HG03571 (cell line): ENCODE measurements around the gene CPNE9.
A peak's percentile ranks its signal among the peaks of the same experiment; 100 is the strongest.

Source experiments
- ATAC-seq: cut with Tn5 transposase; IDR thresholded peaks from one replicate; pipeline ENCODE4 v1.9.1; 2021; ENCODE audit not compliant: unreplicated experiment

The CPNE9 gene

GRCh38 chr3:9713142-9713541 is 9.5 kb downstream of the CPNE9 start:
- no peak for ATAC-seq

DNA sequence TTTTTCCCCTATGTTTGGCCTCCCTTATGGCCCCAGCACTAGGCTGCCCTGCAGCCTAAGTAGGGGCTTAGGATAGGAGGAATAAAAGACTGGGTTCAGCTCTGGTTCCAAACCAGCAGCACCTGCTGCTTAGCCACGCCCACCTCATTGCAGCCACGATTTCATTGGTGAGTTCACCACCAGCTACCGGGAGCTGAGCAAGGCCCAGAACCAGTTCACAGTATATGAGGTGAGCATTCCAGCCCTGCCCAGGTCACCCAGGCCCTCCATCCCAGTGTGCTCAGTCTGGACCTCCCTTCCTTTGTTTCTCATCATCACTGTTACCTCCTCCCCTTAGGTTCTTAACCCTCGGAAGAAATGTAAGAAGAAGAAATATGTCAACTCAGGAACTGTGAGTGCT is 11.5 kb downstream of the CPNE9 start:
- ATAC-seq, result no peak

- no peak for ATAC-seq
These were observed 12.3 kb downstream of the CPNE9 start for GRCh38 chr3:9715764-9716437.

GRCh38 chr3:9716801-9717555 is 13.3 kb downstream of the CPNE9 start:
- no peak for ATAC-seq

GRCh38 chr3:9717563-9717962 is 13.9 kb downstream of the CPNE9 start:
- ATAC-seq, result no peak

DNA sequence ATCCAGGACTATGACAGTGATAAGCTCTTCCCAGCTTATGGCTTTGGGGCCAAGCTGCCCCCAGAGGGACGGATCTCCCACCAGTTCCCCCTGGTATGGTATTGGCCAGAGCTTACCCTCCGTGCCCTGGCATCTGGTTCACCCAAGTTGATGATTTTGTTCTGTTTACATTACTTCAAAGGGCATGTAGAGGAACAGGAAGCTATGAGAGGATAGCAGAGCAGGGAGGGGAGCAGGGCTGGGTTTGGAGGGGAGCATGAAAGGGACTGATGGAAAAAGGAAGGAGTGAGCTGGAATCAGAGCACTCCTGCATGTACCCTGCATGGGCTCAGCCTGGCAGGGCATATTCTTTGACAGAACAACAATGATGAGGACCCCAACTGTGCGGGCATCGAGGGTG is 14.5 kb downstream of the CPNE9 start:
- ATAC-seq, result no peak

DNA sequence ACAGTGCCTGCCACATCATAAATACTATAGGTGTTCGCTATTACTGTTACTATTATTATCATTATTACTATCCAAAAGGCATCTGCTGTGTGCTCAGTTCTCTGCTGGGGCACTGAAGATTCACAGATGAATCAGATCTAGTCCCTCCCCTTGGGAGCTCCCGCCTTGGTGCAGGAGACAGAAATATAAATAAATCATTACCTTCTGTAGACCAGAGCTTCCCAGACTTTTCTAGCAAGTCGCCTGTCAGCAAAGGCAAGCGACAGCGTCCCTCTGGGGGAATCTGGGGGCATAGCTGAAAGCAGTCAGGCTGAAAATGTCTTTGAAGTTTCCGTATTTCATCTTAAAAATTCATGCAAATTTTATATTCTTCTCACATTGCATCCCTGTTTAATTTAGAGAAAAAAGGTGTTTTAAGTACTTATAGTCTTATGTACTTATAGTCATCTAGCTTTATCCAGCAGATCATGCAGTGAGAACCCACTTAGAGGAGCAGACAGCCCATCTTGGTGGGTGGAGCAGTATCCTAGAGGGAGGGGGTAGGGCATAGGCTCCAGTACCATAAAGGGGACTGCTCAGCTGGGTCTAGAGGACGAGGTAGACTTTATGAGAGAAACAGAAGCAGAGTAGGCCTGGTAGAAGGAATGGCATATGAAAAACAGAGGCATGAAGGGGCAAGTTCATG is 17.5 kb downstream of the CPNE9 start:
- no peak for ATAC-seq

DNA sequence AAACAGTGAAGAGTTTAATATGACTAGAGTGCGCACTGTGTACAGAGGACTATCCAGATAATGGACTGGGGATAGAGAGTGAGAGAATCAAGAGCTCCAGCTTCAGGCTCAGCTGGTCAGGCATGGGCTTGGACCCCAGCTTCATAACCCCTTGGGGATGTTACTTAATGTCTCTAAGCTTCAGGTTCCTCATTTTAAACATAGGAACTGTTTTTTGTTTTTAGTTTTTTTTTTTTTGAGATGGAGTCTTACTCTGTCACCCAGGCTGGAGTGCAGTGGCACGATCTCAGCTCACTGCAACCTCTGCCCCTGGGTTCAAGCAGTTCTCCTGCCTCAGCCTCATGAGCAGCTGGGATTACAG is 18.0 kb downstream of the CPNE9 start:
- ATAC-seq, result no peak

DNA sequence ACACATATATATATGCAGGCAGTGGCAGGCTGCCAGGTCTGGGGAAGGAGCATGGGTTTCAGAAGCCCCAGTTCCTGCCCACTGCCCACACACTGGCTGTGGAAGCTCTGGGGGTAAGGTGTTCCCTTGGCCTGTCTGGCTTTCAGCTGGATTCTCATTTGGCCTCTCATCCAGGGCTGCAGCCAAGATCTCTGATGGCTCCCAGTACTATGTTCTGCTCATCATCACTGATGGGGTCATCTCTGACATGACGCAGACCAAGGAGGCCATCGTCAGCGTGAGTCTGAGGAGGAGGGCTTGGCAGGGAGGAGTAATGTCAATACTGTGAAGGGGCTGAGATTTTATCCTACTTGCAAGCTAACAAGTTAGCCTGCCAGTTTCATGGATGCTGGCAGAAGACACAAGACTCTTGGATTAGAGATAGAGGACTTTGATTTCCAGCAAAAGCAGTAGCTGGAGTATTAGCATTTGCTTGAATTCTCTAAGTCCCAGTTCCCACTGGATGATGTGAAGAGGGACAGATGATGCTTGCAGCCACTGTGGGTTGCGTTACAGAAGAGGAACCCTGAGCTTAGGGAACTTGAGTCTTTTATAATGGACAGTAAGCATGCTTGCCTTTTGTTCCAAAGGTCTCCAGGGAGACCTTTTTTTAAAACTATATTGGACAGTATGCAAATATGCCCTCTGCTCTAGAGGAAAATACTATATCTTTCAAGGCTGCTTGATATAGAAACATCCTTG is 22.3 kb downstream of the CPNE9 start:
- ATAC-seq, result no peak

DNA sequence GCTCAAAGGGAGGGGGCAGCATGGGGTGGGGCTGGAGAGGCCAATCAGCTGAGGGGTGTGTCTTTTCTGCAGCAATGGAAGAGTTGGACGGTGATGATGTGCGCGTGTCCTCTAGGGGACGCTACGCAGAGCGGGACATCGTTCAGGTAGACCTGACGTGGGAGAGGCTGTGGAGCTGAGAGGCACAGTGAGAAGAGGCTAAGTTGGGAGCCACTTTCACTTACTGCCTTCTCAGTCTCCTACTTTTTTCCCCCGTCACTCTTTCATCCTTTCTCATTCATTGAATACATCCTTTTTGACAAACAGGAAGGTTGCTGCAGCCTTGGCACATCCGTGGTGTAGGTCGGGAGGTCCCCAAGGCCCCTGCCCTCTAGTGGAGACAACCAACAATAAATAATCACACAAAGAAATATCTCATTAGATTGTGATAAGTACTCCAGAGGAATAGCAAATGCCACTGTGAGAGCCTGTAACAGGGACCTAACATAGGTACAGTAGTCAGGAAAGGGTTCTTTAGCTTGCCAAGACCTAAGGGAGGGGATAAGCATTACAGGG is 23.5 kb downstream of the CPNE9 start:
- no peak for ATAC-seq

- ATAC-seq, result no peak
These were observed 24.1 kb downstream of the CPNE9 start for GRCh38 chr3:9727743-9728142.

DNA sequence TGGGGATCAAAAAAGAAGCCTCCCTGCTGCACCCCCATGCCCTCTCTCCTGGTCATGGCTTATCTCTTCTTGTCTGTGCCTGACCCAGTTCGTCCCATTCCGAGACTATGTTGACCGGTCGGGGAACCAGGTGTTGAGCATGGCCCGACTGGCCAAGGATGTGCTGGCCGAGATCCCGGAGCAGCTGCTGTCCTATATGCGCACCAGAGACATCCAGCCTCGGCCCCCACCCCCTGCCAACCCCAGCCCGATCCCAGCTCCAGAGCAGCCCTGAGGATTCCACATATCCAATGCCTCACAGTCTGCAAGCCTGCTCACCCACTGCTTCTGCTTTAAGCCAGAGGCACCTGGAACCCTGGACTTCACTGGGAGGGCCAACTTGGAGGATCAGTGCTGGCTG is 25.8 kb downstream of the CPNE9 start:
- ATAC-seq, result no peak

- peak; percentile 20 for ATAC-seq
These were observed 27.1 kb downstream of the CPNE9 start for GRCh38 chr3:9730657-9731205.

- ATAC-seq, result peak; percentile 89
These were observed 27.8 kb downstream of the CPNE9 start, which contains the start of gene BRPF1 for GRCh38 chr3:9731206-9732079. Gene BRPF1 (plus strand): TSS chr3:9731735. CDS start chr3:9734141, 2,406 bp downstream.

GRCh38 chr3:9732080-9732739 is 28.6 kb downstream of the CPNE9 start:
- ATAC-seq, result peak; percentile 3

DNA sequence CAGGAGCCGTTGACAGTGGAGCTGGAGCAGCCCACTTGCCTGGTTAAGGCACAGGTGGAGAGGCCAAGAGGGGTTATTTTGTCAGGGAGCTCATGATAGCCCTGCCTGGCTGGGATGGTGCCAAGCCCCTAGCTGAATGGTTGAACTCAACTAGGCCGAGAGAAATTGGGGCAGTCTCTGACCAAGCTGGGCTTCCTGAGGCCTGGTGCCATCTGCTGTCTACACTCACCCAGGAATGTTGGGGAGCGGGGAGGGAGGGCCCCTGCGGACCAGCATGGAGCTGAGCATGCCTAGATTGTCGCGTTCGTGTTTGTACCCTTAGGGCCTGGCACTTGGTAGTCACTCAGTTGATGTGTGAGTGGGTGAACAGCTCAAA is 29.1 kb downstream of the CPNE9 start:
- no peak for ATAC-seq

DNA sequence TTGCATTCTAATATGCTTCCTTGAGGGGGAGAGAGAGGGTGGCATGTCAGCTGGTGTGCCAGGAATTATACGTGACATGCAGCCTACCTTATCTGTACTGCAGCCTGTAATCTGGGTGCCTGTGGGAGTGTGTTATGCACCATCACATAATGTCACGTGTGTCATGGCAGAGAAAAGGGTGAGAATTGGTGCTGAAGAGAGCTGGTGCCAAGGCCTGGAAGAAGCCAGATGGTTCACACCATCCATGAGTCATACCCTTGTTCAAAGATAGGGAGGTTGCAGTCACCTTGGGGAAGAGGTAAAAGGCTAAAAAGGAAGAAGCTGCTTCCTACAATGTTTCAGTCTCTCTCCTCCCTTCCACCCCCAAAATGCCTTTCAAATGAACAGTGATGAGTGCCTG is 33.2 kb downstream of the CPNE9 start:
- ATAC-seq, result no peak

GRCh38 chr3:9739181-9739580 is 35.5 kb downstream of the CPNE9 start:
- no peak for ATAC-seq

- no peak for ATAC-seq
These were observed 38.9 kb downstream of the CPNE9 start for GRCh38 chr3:9742560-9742959.
